HCT116 (cell line): ENCODE measurements around the gene HEMGN. TPM values are rescaled to one million over a fixed set of nuclear protein-coding genes. Genes with fewer than 3 reads are reported as not detected.
A peak's percentile ranks its signal among the peaks of the same experiment; 100 is the strongest.

Experiments used
- ATAC-seq: fragments of 200-7000 bp; cut with Tn5 transposase; 2 replicates; pipeline ENCODE4 v1.9.1; 2020; ENCODE audit warnings: mild to moderate bottlenecking, moderate library complexity
- BruUV-seq: library from RNA; stranded (reverse); fragments of 400-500 nt; replicated peaks from 2 replicates; lab custom pipeline; 2021; lab: Mats Ljungman, UMichigan
- CTCF ChIA-PET: fragments of 300-600 bp; sonication (Branson Sonifier 250); formaldehyde crosslinking; loops from one replicate; lab custom pipeline; 2021; ENCODE audit warnings: antibody characterized with exemption; lab: Charles Lee
- POLR2A ChIA-PET: fragments of 300-600, 350-600 bp; sonication (Branson Sonifier 250); formaldehyde crosslinking; loops from one replicate; lab custom pipeline; 2021; ENCODE audit warnings: antibody characterized with exemption; lab: Charles Lee
- RAD21 ChIA-PET, 2 experiments: fragments of 300-600 bp; sonication (Branson Sonifier 250); formaldehyde crosslinking; loops; one replicate each; lab custom pipeline; 2023; ENCODE audit warnings: low total read pairs in 2 of 2; ENCODE audit not compliant: uncharacterized antibody in 2 of 2, unreplicated experiment in 2 of 2, low non-redundant PET in 1 of 2; lab: Charles Lee
- DNase-seq: peaks from one replicate; pipeline ENCODE4 v3.0.0-alpha.2; 2010; ENCODE audit warnings: low read depth, low spot score
- H2AFZ ChIP-seq: fragments of 200-600 bp; shearing (Covaris generic), sonication (generic); 2 replicates; pipeline ENCODE4 v1.6.1; 2017; ENCODE audit warnings: low read depth, mixed run types, mixed read lengths, antibody characterized with exemption, low read length; ENCODE audit not compliant: poor library complexity, severe bottlenecking
- H3K27ac ChIP-seq: 2 replicates; pipeline ENCODE4 v1.5.1; 2012; ENCODE audit warnings: low read depth, low read length
- H3K27me3 ChIP-seq: fragments of 200-600 bp; sonication (generic); 2 replicates; pipeline ENCODE4 v1.6.1; 2016; ENCODE audit warnings: mixed run types, low read length, mixed read lengths; ENCODE audit not compliant: insufficient read depth
- H3K36me3 ChIP-seq, 2 experiments: fragments of 200-500 bp in 1 of 2; fragments of 200-600 bp in 1 of 2; sonication (Bioruptor generic) in 1 of 2; sonication (generic) in 1 of 2; 2 replicates each; pipeline versions ENCODE4 v1.5.1 to v1.6.1; 2014 to 2016; ENCODE audit warnings: low read length in 2 of 2, inconsistent platforms in 1 of 2, mixed read lengths in 1 of 2, mixed run types in 1 of 2; ENCODE audit not compliant: insufficient read depth in 2 of 2, control insufficient read depth in 1 of 2
- H3K4me1 ChIP-seq, 2 experiments: fragments of 200-600 bp in 1 of 2; sonication (generic) in 1 of 2; 2 replicates each; pipeline versions ENCODE4 v1.5.1 to v1.6.1; 2012 to 2017; ENCODE audit warnings: low read length in 2 of 2, inconsistent platforms in 1 of 2, mild to moderate bottlenecking in 1 of 2, mixed read lengths in 1 of 2, mixed run types in 1 of 2, moderate library complexity in 1 of 2; ENCODE audit not compliant: insufficient read depth in 2 of 2, control insufficient read depth in 1 of 2
- H3K4me2 ChIP-seq: fragments of 200-600 bp; sonication (generic); 2 replicates; pipeline ENCODE4 v1.6.1; 2017; ENCODE audit warnings: mixed run types, low read length, mixed read lengths
- H3K4me3 ChIP-seq, 2 experiments: fragments of 200-600 bp in 1 of 2; sonication (generic) in 1 of 2; replicated peaks in 1 of 2; 2 replicates each; pipeline ENCODE4 v1.5.1; 2011 to 2016; ENCODE audit warnings: low read length in 2 of 2, control low read depth in 1 of 2, low read depth in 1 of 2, mild to moderate bottlenecking in 1 of 2, mixed read lengths in 1 of 2, mixed run types in 1 of 2
- H3K79me2 ChIP-seq: fragments of 200-600 bp; sonication (generic); 2 replicates; pipeline ENCODE4 v1.6.1; 2017; ENCODE audit warnings: mild to moderate bottlenecking, mixed run types, low read length, moderate library complexity, mixed read lengths; ENCODE audit not compliant: insufficient read depth
- H3K9ac ChIP-seq: fragments of 200-600 bp; sonication (generic); 2 replicates; pipeline ENCODE4 v1.6.1; 2016; ENCODE audit warnings: low read length, mixed read lengths
- H3K9me2 ChIP-seq: fragments of 200-600 bp; sonication (generic), shearing (Covaris generic); 2 replicates; pipeline ENCODE4 v1.6.1; 2017; ENCODE audit warnings: mixed run types, mild to moderate bottlenecking, moderate library complexity; ENCODE audit not compliant: insufficient read depth
- H3K9me3 ChIP-seq, 2 experiments: fragments of 200-500 bp in 1 of 2; fragments of 200-600 bp in 1 of 2; sonication (Bioruptor generic) in 1 of 2; sonication (generic) in 1 of 2; 2 replicates each; pipeline ENCODE4 v1.6.1; 2014 to 2017; ENCODE audit warnings: low read length in 2 of 2, mixed read lengths in 2 of 2, inconsistent platforms in 1 of 2, low read depth in 1 of 2, mild to moderate bottlenecking in 1 of 2, mixed run types in 1 of 2, moderate library complexity in 1 of 2; ENCODE audit not compliant: control insufficient read depth in 1 of 2, insufficient read depth in 1 of 2
- H4K20me1 ChIP-seq: fragments of 200-600 bp; sonication (generic), shearing (Covaris generic); 2 replicates; pipeline ENCODE4 v1.6.1; 2017; ENCODE audit warnings: mixed run types, mild to moderate bottlenecking, moderate library complexity; ENCODE audit not compliant: insufficient read depth
- ATF3 ChIP-seq: IDR thresholded peaks from 2 replicates; pipeline ENCODE4 v1.6.1; 2012
- CBX3 ChIP-seq: IDR thresholded peaks from 2 replicates; pipeline ENCODE4 v1.6.1; 2012; ENCODE audit warnings: low read depth
- CTCF ChIP-seq, 3 experiments: fragments of 200-600 bp in 1 of 3; sonication (generic) in 1 of 3; IDR thresholded peaks in 2 of 3; conservative IDR thresholded peaks in 1 of 3; 2 replicates each; pipeline ENCODE4 v1.5.1; 2012 to 2017; ENCODE audit warnings: low read depth in 2 of 3, low read length in 2 of 3, antibody characterized with exemption in 1 of 3, borderline replicate concordance in 1 of 3, control low read depth in 1 of 3, mild to moderate bottlenecking in 1 of 3, mixed read lengths in 1 of 3, mixed run types in 1 of 3, moderate library complexity in 1 of 3; ENCODE audit not compliant: insufficient read depth in 1 of 3
- EGR1 ChIP-seq: IDR thresholded peaks from 2 replicates; pipeline ENCODE4 v1.6.1; 2012; ENCODE audit warnings: low read depth
- ELF1 ChIP-seq: IDR thresholded peaks from 2 replicates; pipeline ENCODE4 v1.6.1; 2012; ENCODE audit warnings: low read depth, borderline replicate concordance
- EZH2 ChIP-seq: fragments of 200-600 bp; sonication (generic); IDR thresholded peaks from 2 replicates; pipeline ENCODE4 v1.6.1; 2017; ENCODE audit warnings: antibody characterized with exemption, mixed run types
- EZH2phosphoT487 ChIP-seq: fragments of 200-600 bp; IDR thresholded peaks from 2 replicates; pipeline ENCODE4 v1.6.1; 2018; ENCODE audit warnings: antibody characterized with exemption, borderline replicate concordance
- FOSL1 ChIP-seq: IDR thresholded peaks from 2 replicates; pipeline ENCODE4 v1.6.1; 2012; ENCODE audit warnings: low read depth
- JUND ChIP-seq: IDR thresholded peaks from 2 replicates; pipeline ENCODE4 v1.6.1; 2012
- POLR2AphosphoS5 ChIP-seq: IDR thresholded peaks from 2 replicates; pipeline ENCODE4 v1.6.1; 2011; ENCODE audit warnings: mild to moderate bottlenecking, low read depth, low read length, moderate library complexity
- RAD21 ChIP-seq: IDR thresholded peaks from 2 replicates; pipeline ENCODE4 v1.6.1; 2012; ENCODE audit warnings: low read depth, mild to moderate bottlenecking
- REST ChIP-seq: IDR thresholded peaks from 2 replicates; pipeline ENCODE4 v1.6.1; 2012; ENCODE audit warnings: low read depth
- SP1 ChIP-seq: IDR thresholded peaks from 2 replicates; pipeline ENCODE4 v1.6.1; 2012; ENCODE audit warnings: low read depth
- TCF7L2 ChIP-seq: IDR thresholded peaks from 2 replicates; pipeline ENCODE4 v1.7.0; 2011; ENCODE audit warnings: borderline replicate concordance, inconsistent platforms; ENCODE audit not compliant: insufficient read depth, insufficient read length; ENCODE audit errors: extremely low read depth
- YY1 ChIP-seq: IDR thresholded peaks from 2 replicates; pipeline ENCODE4 v1.6.1; 2011; ENCODE audit warnings: low read length, low read depth, moderate library complexity, mild to moderate bottlenecking; ENCODE audit not compliant: insufficient replicate concordance; ENCODE audit errors: extremely low read depth
- ZBTB33 ChIP-seq: IDR thresholded peaks from 2 replicates; pipeline ENCODE4 v1.6.1; 2011; ENCODE audit warnings: mild to moderate bottlenecking, low read length, moderate library complexity; ENCODE audit not compliant: insufficient replicate concordance; ENCODE audit errors: extremely low read depth
- intact Hi-C: fragments of 100-400 bp; cut with micrococcal nuclease; formaldehyde crosslinking; loops from 2 replicates; pipeline ENCODE4 v1.10.0; 2022
- total RNA-seq: library from RNA; stranded (reverse); gene quantifications from one replicate; pipeline ENCODE4 v1.2.1, GENCODE V29; 2021; ENCODE audit not compliant: unreplicated experiment

HEMGN gene
- total RNA-seq, 1 experiment from 2014 or later, result not detected

GRCh38 chr9:97895695-97896332, 42.2 kb downstream of the HEMGN start:
- RAD21 ChIA-PET, result no interaction called here
- no TSS peak for BruUV-seq
- peak; percentile 97 for ATAC-seq
- Histone ChIP-seq H3K9me3 (no peaks in the 10 kb centered on the region), H3K9me2 (no peaks in the 10 kb centered on the region), H3K4me3 (no peak overlapping the region), H3K27me3 (no peaks in the 10 kb centered on the region), H3K79me2 (no peaks in the 10 kb centered on the region), H3K4me2 (no peak overlapping the region), H2AFZ (no peak overlapping the region), H3K9ac (no peak overlapping the region), H3K36me3 (no peaks in the 10 kb centered on the region), H3K4me1 (no peaks in the 10 kb centered on the region), H3K27ac (no peak overlapping the region), H4K20me1 (no peaks in the 10 kb centered on the region)
- intact Hi-C loops, result no loop called here
- CTCF ChIA-PET, result interaction anchor here (0.9 to 1.3 kb wide), 3 partner anchors 10 to 18 kb away, joined by 4 to 7 read pairs (median 5); no protein-coding TSS in a partner anchor
- peak; percentile 23 for DNase-seq
- POLR2A ChIA-PET, result no interaction called here
- TF ChIP-seq POLR2AphosphoS5 (no peak), EZH2 (no peak), EZH2phosphoT487 (no peak), CBX3 (no peak), TCF7L2 (no peak), YY1 (no peak), ZBTB33 (no peak), EGR1 (no peak), SP1 (no peak), ATF3 (no peak), ELF1 (no peak), REST (no peak), FOSL1 (no peak), CTCF (IDR thresholded peaks at IDR 0.05 in 2 of 3, conservative IDR thresholded peaks at IDR 0.05 in 1 of 3; ENCODE audit: borderline replicate concordance in 1 of 3, insufficient read depth in 1 of 3, low read depth in 2 of 3, low read length in 2 of 3) (peak; percentile 15 to 53 (median 41); a peak in 4 of 6 replicates), JUND (no peak), RAD21 (peak; percentile 23; the same call in 1 of the 2 replicates)
